Stimulated activated CD8-positive, alpha-beta memory T cell treated with anti-CD3 and anti-CD28 coated beads, Interleukin-4, amount 100 ng/mL, for 48 hours (primary cell): Measurements from ENCODE around the gene ANKRD13C.
A peak's percentile ranks its signal among the peaks of the same experiment; 100 is the strongest.

ENCODE experiments used
- DNase-seq: peaks from one replicate; pipeline ENCODE4 v3.0.0-alpha.2; 2020

ANKRD13C gene

DNA sequence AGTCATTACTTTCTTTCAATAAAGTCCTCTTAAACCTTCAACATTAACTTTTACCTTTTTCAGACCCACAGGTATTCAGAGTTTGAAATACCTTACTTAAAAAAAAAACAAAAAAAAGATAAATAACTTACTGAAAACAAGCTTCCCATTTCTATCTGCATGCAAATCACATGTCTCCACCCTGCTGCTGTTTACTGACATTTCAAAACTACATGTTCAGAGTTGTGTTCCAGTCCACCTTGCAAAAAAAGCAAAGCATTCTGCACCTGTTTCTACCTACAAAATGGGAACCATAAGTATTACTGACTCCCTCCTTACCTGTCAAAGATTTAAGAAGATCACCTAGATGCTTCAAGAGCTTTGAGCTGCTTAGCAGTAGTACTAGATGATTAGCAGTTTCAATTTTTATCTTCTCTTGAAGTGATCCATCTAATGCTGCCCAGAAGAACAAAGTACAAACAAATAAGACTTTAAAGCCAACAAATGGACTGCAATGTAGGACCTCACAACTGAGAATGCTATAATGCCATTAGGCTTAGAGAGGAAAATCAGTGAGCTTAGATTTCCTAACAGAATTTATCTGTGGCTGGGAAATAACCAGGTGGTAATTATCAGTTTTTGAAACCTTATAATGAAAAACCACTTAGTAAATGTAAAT lies 61.2 kb downstream of the ANKRD13C start:
- no peak for DNase-seq

- DNase-seq = no peak
These were observed 64.3 kb downstream of the ANKRD13C start for GRCh38 chr1:70290218-70290617.

DNA sequence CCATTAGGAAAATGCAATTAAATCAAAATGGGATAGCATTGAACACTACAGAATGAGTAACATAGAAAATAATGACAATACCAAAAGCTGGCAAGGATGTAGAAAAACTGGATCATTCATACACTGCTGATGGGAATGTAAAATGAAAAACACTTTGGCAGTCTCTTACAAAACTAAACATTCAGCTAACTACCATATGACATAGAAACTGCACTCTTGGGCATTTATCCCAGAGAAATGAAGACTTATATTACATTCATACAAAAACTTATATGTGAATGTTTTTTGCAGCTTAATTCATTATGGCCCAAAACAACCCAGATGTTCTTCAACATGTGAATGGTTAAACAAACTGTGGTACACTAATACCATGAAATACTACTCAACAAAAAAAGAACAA lies 66.4 kb downstream of the ANKRD13C start:
- DNase-seq = no peak

DNA sequence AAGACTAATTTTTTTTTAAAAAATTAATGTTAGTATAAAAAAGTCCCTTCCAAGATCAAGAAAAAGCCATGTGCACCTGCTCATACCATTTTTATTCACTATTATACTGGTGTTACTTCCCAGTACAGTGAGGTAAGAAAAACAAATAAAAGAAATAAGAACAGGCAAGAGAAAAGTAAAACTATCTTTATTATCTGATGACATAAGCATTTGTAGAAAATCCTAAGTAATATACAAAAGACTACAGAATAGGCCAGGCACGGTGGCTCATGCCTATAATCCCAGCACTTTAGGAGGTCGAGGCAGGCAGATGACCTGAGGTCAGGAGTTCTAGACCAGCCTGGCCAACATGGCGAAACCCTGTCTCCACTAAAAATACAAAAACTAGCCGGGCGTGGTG lies 68.1 kb downstream of the ANKRD13C start:
- no peak for DNase-seq

DNA sequence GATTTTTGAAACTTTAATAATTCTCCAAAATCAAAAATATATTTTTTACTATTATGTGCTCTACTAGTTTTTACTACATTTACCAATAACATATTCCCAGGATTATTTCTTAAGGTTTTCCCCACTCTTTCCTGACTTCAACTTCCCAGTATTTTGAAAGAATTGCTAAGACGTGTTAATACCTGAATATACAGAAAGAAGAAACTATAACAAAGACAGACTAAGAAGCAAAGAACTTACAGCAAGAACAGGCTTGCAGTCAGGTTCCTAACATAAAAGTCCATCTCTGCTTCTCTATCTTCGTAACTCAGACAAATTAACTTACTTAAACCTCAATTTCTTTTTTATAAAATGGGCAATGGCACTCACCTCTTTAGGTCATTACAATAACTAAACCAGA lies 70.2 kb downstream of the ANKRD13C start:
- no peak for DNase-seq

- no peak for DNase-seq
These were observed 75.8 kb downstream of the ANKRD13C start for GRCh38 chr1:70278710-70279109.

DNA sequence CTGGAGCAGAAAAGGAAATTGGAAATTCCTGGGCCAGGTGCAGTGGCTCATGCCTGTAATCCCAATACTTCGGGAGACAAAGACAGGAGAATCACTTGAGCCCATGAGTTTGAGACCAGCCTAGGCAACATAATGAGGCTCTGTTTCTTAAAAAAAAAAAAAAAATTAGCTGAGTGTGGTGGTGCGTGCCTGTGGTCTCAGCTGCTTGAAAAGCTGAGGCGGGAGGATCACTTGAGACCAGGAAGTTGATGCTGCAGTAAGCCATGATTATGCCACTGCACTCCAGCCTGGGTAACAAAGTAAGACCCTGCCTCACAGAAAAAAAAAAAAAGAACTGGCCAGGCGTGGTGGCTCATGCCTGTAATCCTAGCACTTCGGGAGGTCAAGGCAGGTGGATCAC lies 76.6 kb downstream of the ANKRD13C start:
- DNase-seq = no peak

- no peak for DNase-seq
These were observed 88.6 kb downstream of the ANKRD13C start for GRCh38 chr1:70265946-70266345.

DNA sequence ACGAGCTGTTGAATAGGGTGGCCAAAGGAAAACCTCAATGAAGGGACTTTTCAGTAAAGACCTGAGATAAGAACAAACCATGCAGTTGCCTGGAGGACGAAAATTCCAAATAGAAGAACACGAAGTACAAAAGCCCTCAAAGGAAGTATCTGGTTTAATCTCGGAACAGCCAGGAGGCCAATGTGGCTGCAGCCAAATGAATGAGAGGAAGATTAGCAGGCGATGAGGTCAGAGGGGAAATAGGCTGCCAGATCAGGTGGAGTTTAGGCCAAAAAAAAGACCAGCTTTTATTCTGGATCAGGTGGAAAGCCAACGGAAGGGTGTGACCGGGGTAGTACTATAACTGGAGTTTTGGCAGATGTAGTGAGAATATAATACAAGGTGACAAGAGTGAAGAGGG lies 89.7 kb downstream of the ANKRD13C start:
- no peak for DNase-seq

DNA sequence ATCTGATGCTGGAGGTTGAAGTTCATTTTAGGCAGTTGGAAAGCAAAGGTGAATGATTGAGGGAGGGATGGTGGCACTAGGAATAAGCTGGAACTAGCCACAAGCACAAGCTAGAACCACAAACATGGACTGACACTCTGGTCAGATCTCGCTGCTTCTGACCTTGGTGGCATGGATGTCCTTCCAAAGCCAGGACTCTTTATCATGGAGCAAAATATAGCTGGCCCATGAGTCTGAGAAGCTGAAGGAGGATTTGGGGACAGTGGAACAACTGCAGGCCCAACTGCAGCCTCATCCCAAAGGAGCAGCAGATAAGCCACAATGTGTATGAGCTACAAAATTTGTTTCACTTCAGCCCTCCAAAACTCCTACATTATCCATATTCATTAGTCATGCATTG lies 97.9 kb downstream of the ANKRD13C start:
- no peak for DNase-seq

- no peak for DNase-seq
These were observed 105.8 kb downstream of the ANKRD13C start for GRCh38 chr1:70248729-70249128.

DNA sequence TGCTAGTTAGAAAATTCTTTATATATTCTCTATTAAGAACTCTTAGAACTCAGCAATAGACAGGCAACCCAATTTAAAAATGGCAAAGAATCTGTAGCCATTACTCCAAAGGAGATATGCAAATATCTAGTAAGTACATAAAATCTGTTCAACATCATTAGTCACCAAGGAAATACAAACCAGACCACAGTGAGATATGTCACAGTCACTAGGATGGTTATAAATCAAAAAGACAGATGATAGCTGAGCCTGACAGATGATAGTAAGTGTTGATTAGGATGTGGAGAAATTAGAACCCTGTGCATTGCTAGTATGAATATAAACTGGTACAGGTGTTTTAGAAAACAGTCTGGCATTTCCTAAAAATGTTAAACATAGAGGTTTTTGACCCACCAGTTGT lies 106.8 kb downstream of the ANKRD13C start:
- no peak for DNase-seq

DNA sequence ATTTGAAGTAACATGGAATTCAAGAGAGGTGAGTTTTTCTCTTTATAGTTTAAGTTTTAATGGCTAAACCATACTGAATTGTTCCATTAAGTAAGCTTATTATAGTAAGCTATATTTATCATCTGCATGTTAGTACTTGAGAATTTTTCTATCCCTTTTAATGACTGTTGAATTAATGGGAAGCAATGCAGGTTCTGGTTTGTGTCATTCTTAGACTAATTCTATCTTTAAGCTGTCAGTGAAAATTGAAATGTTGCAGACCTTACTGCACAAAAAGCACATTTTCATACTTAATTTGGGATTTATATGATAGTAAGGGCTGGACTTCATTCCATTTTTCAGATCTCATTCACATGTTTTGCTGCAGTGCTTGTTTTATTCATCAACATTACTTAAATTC lies 107.4 kb downstream of the ANKRD13C start:
- no peak for DNase-seq

DNA sequence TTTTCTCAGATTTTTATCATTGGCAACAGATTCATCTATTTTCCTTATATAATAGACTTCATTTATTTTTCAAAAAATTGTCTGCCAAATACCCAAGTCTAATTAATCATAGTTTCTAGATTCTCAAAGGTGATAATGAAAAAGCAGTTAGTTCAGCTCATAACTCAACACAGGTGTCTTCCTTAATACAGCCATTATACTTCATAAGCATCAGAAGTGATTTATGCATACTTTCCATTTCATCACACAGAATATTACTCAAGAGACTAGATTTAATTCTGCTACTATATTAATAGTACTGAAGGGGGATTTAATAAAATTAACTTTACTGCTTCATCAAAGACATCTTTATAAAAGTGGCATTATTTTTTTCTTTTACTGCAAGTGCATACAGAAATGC lies 114.6 kb downstream of the ANKRD13C start:
- no peak for DNase-seq

GRCh38 chr1:70234733-70235132 lies 119.8 kb downstream of the ANKRD13C start:
- DNase-seq = no peak

- DNase-seq = no peak
These were observed 123.0 kb downstream of the ANKRD13C start for GRCh38 chr1:70231475-70231874.

DNA sequence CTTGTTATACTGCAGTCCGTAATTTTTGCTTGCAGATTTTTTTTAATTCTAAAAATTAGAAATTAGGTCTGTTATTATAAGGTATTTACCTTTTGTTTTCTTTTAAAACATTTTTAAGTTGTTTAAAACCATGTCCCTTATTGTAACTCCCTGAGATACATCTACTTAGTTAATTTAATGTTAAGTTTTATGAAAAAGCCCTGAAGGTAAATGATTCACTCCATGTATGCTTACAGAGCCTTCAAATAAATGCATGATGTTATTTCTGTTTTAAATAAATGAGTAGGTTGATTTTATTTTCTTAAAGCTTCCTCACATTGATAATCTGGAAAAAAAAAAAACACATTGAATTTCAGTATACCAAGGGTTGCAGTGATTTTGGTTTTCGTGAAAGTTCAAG lies 125.9 kb downstream of the ANKRD13C start:
- no peak for DNase-seq

GRCh38 chr1:70227439-70227838 lies 127.1 kb downstream of the ANKRD13C start:
- DNase-seq = no peak

DNA sequence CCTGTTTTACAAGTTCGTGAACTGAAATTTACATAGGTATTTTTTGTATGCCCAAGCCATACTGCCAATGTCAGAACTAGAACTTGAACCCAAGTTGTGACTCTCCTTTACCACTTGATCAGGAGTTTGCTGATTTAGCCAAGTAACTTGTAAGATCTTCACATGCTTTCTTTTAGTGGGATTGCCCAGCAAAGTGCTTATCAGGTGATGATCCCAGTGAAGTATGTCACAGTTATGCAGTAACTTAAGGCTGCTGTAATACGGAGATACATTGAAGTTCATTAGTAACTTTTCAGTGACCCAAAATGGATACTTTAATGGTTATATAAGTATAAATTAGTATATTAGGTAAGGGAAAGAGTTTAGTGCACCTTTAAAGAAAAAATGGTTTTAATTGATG lies 129.6 kb downstream of the ANKRD13C start:
- DNase-seq = no peak

- DNase-seq = no peak
These were observed 131.7 kb downstream of the ANKRD13C start for GRCh38 chr1:70222716-70223235.

GRCh38 chr1:70221238-70222121 lies 133.0 kb downstream of the ANKRD13C start, which contains the start of gene SRSF11:
Gene SRSF11 (plus strand): TSS chr1:70221380. CDS start chr1:70221637, 257 bp downstream.
- DNase-seq = peak; percentile 99

- no peak for DNase-seq
These were observed 133.8 kb downstream of the ANKRD13C start for GRCh38 chr1:70220517-70221237.

- DNase-seq = no peak
These were observed 134.5 kb downstream of the ANKRD13C start for GRCh38 chr1:70220015-70220414.
